Stimulated activated CD4-positive, alpha-beta T cell treated with anti-CD3 and anti-CD28 coated beads, Interleukin-1b, Interleukin-23, amount 100 ng/mL, for 4 hours (primary cell): Measurements from ENCODE around the gene PEX11A.
"Not testable (repeated sequence)": the region's sequence is repeated elsewhere in the genome, so short reads cannot be mapped to it uniquely, and the experiment has no call there.

Experiments used
- DNase-seq, 2 donors: peaks; one replicate each; pipeline ENCODE4 v3.0.0-alpha.2; 2020; ENCODE audit warnings: low read depth in 2 of 2

The PEX11A gene

GRCh38 chr15:89690276-89691218 is at the start of gene PEX11A, which contains the start of gene WDR93:
PEX11A (minus strand) TSS chr15:89690754; CDS start chr15:89690632, 122 bp downstream.
WDR93 (plus strand) TSS chr15:89690811; CDS start chr15:89701747, 10,936 bp downstream.
- DNase-seq = peak; percentile 60 to 70

DNA sequence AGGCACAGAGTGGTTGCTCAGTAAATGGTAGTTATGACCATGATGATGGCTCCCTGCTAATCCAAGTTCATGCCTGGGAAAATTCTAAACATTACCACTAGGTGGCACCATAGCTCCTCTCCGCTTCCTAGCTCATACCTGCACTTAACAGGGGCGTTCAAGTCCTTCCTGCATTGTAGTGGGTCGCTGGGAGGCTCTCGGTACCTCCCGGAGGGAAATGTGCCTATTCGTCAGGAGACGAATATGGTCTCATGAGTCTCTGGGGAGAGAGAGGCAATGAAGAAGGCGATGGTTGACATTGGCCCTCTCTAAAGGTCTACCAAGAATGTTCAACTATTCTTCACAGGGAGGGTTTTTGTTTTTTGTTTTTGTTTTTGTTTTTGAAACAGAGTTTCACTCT is 49.6 kb upstream of the PEX11A start:
- peak in 1 of 2 donors; percentile 53 for DNase-seq

DNA sequence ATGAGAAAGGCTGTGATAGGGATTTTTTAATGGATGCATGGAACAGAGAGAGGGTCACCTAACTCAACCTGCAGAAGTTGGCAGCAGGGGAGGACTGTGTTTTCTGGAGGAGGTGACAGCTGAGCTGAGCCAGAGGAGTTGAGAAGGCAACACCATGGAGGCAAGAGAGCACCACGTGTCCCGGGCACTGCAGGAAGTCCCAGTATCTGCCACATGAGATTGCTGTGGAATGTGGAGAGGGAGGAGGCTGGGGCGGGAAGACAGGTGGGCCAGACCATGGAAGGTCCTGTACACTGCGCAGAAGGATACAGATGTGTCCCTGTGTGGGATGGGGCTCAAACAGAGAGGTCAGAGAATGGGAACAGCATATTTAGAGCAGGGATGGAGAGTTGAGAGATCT is 45.2 kb upstream of the PEX11A start:
- DNase-seq = no peak

DNA sequence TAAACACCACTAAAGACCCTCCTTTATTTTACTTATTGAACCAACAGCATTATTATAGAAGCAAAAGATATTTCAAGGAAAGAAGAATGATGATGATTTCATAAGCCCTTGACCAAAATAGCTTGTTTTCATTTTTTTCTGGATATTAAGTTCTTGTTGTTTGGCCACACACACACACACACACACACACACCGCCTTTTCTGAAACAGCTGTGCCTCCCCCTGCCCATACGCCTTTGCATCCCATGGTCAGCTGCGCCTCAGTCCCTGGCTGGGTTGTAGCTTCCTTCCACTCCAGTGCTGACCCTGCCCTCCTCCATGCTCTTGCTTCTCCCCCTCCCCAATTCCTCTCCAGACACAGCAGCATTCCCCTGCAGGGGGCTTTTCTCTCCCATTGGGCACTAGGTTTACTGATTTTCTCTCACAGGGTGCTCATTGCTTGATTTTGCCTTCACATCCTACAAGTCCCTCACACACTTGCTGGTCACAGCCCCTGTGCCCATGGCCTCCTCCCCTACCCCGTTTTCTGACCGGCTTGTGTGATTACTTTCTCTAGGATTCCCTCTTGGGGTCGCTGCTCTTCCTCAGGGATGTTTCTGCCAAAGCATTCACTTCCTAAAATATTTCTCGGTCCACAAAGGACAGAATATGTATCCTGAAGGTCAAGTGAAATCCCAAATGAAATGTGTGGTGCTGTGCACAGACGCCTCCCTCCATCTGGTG is 42.1 kb upstream of the PEX11A start:
- DNase-seq = no peak

DNA sequence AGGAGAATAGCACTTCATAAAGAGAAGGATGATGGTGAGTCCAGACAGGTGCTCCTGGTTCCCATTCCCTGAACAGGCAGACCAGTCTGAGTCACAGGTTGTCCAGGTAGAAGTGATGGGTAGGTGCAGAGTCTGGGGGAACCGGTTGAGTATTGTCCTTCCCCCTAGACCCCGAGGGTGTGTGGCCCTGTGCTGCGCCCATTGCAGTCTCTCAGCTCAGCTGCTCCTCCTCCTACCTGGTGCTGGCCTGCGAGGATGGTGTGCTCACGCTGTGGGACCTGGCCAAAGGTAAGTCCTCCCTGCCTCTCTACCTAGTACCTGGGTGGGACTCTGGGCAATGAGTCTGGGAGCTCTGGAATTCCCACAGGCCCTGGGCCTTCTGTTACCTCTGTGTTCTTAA is 40.7 kb upstream of the PEX11A start:
- DNase-seq = no peak

DNA sequence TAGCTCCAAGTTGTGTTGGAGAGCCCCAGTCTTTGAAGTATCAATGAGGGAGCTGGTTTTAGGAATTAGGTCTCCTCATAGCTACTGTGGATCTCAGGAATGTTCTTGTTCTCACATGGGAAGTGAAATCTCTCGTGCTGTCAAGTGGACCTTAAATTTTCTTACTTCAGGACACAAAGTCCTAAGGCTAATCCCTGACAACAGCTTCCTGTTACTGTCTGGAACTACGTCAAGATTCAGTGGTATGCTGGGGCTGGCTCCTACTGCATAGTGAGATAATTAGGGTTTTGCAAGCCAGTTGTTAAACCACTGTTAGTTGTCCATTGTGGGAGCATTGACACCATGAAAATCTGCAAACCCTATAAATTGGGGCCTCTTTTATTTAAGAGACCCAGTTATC is 37.7 kb upstream of the PEX11A start:
- no peak for DNase-seq

DNA sequence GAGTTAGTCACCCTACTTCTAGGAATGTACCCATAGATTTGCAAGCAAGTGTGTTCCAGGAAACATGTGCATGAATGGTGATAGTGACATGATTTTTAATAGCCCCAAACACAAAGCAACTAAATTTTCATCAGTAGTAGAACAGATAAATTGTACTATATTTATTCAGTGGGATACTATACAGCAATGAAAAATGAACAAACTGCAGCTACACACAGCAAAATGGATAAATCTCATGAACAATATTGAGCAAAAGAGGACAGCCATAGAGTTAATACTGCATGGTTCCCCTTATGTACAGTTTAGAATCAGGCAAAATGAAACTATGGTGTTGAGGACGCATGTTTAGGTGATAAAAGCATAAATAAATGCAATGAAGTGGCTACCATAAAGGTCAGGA is 34.5 kb upstream of the PEX11A start:
- DNase-seq = no peak

GRCh38 chr15:89724621-89725020 is 34.1 kb upstream of the PEX11A start:
- DNase-seq = no peak

DNA sequence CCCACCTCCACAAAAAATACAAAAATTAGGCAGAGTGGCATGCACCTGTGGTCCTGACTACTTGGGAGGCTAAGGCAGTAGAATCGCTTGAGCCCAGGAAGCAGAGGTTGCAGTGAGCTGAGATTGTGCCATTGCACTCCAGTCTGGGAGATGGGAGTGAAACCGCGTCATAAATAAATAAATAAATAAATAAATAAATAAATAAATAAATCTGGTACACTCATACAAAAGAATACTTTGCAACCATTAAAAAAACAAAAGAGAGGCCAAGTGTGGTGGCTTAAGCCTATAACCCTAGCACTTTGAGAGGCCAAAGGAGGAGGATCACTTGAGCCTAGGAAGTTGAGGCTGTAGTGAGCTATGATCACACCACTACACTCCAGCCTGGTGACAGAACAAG is 32.5 kb upstream of the PEX11A start:
- DNase-seq = no peak

GRCh38 chr15:89714775-89715174 is 24.2 kb upstream of the PEX11A start:
- no peak for DNase-seq

GRCh38 chr15:89707577-89707976 is 17.0 kb upstream of the PEX11A start:
- DNase-seq = no peak

DNA sequence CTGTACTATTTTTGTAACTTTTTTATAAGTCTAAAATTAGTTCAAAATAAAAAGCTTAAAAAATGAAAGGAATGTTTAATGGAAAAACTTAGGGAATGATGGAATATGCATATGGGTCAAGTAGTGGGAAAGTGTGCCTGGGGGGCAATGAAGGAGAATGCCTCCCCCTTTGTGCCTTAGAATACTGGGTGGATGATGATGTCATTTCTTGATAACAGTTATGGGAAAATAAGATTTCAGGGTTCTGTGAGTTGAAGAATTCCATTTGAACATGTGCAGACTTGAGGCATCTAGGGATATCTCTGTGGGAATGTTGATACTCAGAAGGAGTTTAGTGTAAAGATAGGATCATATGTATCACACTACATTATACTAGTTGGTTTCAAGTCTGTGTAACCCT is 13.9 kb upstream of the PEX11A start:
- DNase-seq = no peak

DNA sequence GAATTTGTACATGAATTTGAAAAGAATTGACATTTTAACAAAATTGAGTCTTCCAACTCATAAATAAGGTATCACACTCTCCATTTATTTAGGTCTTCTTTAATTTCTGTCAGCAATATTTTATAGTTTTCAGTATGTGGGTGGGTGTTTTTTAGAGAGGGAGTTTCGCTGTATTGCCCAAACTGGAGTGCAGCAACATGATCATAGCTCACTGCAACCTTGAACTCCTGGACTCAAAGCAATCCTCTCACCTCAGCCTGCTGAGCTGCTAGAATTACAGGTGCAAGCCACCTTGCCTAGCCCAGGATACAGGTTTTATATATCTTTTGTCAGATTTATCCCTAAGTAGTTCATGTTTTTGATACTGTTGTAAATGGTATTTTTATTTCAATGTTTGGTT is 4.6 kb upstream of the PEX11A start:
- no peak for DNase-seq

GRCh38 chr15:89693696-89694095 is 3.1 kb upstream of the PEX11A start:
- no peak for DNase-seq

- DNase-seq = no peak
Observed at GRCh38 chr15:89693091-89693490, 2.5 kb upstream of the PEX11A start.

DNA sequence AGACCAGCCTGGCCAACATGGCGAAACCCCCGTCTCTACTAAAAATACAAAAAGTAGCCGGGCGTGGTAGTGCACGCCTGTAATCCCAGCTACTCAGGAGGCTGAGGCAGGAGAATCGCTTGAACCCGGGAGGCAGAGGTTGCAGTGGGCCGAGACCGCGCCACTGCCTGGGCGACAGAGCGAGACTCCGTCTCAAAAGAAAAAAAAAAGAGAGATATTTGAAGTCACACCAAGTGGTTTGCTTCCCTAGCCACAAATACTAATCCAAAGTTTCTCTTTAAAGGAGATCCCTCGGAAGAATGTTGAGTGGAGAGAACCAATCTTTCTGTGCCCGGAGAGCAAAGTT is 651 bp downstream of the PEX11A start:
- DNase-seq = not testable (repeated sequence)

- no peak for DNase-seq
Observed at GRCh38 chr15:89686522-89686921, 4.0 kb downstream of the PEX11A start.

GRCh38 chr15:89685995-89686394 is 4.6 kb downstream of the PEX11A start:
- DNase-seq = no peak

- DNase-seq = no peak
Observed at GRCh38 chr15:89681146-89681545, 9.4 kb downstream of the PEX11A start.

DNA sequence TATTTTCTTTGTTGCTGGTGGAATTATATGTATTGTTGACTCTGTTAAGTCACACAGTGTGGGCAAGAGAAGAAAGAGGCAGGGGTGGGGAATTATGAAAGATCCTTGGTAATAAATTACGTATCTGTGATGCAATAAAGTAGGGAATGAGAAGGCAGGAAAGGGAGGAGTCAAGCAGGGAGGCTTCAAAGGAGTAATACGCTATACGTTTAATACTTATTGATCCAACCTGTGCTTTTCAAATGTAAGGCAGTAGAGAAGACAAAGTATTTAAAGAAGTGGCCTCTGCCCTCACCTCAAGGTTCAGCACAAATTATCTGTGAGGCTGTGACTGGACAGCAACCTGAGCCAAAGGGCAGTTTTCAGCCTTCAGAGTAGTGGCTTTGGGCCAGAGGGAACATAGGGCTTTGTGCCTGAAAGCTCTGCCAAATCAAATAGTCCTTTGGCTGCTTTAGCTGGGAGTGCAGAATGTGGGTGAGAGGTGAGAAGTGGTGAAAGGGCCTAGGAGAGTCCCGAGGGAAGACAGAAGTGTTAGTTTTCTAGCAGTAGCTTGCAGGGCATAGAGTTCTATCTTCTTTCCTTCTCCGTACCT is 10.2 kb downstream of the PEX11A start:
- no peak for DNase-seq

GRCh38 chr15:89679212-89679611 is 11.3 kb downstream of the PEX11A start, which contains the start of gene PLIN1:
PLIN1 (minus strand) TSS chr15:89679367; CDS start chr15:89677489, 1,878 bp downstream.
- no peak for DNase-seq

GRCh38 chr15:89677381-89677780 is 13.2 kb downstream of the PEX11A start:
- no peak for DNase-seq
